ENCODE results near the gene LRCH1.

The LRCH1 gene

DNA sequence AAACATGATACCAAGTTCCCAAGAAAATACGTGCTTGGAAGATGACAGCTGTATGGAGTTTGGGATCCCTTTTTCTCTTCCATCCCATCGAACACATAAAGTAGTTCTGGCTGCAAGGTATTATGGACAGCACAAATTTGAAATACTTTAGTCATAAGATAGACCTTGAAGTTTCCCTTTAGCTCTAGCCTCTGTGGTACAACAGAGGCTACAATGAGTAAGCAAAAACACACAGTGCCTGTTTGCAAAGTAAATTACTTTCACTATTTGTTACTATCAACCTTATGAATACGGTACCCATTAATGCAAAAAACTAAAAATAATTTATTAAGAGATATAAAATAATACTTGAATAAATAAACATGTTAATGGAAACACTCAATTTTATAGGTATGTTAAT, 21.0 kb upstream of the LRCH1 start:
- no peak for DNase-seq (ENCODE audit: low read depth in 2 of 3, low spot score in 1 of 3)

DNA sequence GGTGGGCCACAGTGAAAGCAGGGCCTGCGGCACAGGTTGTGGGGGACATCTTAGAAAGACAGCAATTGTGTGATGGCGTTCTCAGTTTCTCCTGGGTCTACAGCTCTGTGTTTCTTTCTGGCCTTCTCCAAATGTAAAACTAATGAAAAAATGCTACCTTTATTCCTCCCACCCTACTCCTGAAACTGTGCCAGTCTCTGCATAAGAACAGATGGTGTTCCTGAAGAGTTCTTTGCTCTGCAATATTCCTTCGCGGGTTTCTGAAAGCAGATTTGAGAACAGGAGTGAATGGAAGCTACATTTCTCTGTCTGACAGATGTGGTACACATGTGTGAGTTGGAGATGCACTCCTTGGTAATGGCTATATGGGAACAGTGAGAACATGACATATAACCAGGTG, 18.0 kb upstream of the LRCH1 start:
- DNase-seq (ENCODE audit: low read depth in 2 of 3, low spot score in 1 of 3): no peak

DNA sequence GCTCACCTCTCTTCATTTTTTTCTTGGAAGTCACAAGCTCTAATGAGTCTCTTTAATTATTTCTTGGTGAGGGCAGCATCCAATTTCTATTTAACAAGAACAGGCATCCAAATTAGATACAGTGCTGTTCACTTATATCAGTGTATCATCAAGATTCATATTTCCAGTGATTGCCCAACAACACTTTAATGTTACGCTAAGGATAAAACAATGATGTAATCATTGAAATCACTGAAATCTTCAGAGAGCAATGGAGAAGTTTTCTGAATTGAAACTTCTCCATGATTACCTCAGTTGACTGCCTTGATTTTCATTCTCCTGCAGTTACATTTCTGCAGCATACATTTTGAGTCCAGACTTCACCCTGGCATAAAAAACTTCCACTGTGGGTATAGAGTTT, 17.1 kb upstream of the LRCH1 start:
- no peak for DNase-seq (ENCODE audit: low read depth in 2 of 3, low spot score in 1 of 3)

GRCh38 chr13:46536341-46536740, 16.6 kb upstream of the LRCH1 start:
- DNase-seq (ENCODE audit: low read depth in 2 of 3, low spot score in 1 of 3): no peak

DNA sequence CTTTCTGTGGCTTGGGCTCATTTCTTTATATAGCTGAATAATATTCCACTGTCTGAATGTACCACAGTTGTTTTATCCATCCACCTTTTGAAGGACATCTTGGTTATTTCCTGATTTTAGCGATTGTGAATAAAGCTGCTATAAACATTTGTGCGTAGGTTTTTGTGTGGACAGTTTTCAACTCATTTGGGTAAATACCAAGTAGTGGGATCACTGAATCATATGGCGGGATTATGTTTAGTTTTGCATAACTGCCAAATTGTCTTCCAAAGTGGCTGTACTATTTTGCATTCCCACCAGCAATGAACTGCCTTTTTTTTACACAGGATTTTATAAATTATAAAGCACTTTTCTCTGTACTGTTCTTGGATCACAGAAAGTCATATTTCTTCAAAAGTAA, 13.7 kb upstream of the LRCH1 start:
- no peak for DNase-seq (ENCODE audit: low read depth in 2 of 3, low spot score in 1 of 3)

DNA sequence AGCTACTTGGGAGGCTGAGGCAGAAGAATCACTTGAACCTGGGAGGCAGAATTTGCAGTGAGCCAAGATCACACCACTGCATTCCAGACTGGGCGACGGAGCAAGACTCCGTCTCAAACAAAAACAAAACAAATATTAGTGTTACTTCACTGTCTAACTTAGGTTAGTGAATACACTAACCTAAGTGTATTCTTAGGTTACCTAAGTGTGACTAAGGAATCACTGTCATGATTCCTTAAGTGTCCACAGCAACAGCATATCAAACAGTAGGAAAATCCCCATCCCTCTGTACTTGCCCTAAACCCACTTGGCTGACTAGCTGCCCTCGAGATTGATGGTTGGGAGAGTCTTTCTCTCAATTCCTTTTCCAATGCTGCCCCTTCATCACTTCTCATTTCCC, 11.8 kb upstream of the LRCH1 start:
- no peak for DNase-seq (ENCODE audit: low read depth in 2 of 3, low spot score in 1 of 3)

GRCh38 chr13:46542833-46543232, 10.1 kb upstream of the LRCH1 start:
- DNase-seq (ENCODE audit: low read depth in 2 of 3, low spot score in 1 of 3): no peak

- DNase-seq (ENCODE audit: low read depth in 2 of 3, low spot score in 1 of 3): no peak
Observed at GRCh38 chr13:46543287-46543686, 9.7 kb upstream of the LRCH1 start.

GRCh38 chr13:46544208-46544607, 8.8 kb upstream of the LRCH1 start:
- no peak for DNase-seq (ENCODE audit: low read depth in 2 of 3, low spot score in 1 of 3)

DNA sequence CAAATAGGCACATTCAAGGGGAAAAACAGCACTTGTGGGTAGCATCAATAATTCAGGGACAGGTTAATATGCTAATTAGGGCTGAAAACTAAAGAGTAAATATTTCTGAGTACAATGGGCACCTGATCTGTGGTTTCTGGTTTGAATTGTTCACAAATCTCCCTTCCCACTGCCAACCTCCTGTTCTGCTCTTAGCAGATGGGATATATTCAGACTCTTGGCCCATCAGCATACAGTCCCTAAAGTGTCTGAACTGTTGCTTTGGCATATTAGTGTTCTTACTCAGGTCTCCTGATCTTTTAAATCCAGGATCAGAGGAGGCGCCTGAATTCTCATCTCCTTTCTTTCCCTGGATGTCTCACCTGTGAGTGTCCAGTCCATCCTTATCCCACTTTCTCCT, 8.2 kb upstream of the LRCH1 start:
- DNase-seq (ENCODE audit: low read depth in 2 of 3, low spot score in 1 of 3): no peak

DNA sequence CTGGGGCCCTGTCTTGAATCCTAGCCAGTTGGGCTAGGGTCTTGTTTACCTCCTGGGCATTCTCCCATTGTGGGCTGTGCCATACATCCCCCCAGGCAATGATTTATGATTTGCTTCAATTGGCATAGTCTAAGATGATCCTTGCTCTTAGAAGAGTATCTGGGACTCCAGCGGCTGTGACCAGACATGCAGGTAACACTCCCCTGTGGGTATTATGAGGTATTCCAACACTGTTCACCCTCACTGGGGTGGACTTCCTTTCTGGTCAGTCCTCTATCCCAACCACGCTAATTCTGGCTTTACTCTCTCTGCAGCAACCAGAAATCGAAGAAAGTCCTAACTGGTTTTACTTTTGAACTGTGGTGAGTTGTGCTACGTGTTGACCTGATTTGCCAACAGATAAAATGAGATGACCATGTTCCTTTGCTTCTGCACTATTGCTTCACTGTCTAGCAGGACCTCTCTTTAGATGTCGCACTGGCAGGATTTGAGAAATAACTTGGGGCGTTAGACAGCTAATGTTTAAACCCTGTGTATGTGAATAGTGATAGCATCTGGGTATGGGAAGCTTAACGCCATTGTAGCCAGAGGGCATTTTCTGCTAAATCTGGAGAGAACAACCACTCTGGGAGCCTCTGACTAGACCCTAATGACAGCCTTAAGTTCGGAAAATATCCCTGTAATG, 6.7 kb upstream of the LRCH1 start:
- DNase-seq (ENCODE audit: low read depth in 2 of 3, low spot score in 1 of 3): no peak

DNA sequence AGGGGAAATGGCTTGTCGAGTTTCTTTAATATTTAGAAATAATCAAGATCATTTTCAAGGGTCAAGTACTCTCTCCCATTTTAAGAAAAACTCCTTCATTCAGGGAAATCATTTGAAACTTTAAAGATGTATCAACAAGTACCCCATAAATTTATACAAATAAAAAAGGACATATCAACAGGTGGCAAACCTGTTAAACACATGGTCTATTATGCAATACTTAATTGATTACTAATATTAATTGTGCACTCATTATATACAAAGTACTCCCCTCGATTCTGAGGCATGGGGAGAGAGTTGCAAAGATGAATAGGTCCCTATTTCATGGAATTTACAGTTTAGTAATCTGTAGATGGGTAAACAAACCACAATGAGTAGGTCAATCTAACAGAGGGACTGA, 2.1 kb upstream of the LRCH1 start:
- DNase-seq (ENCODE audit: low read depth in 2 of 3, low spot score in 1 of 3): no peak

GRCh38 chr13:46551410-46552302, 1.3 kb upstream of the LRCH1 start:
- peak; percentile 45 to 64 (median 64) for DNase-seq (ENCODE audit: low read depth in 2 of 3, low spot score in 1 of 3)

DNA sequence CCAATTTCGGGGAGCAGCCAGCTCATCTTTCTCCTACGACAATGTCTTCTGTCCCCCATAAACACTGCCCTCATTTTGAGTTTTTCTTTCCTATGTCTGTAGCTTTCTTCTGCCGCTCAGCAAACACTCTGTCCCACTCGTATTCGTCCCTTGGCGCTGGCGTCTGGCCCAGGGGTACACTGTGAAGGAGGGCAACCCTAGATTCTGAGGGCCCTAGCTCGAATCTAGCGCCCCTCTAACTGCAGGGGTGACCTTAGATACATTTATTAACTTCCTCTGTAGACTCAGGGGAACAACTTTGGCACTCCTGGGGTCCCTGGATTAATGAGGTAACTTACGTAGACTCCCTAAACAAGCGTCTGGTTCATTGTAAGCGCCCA, 677 bp upstream of the LRCH1 start:
- DNase-seq (ENCODE audit: low read depth in 2 of 3, low spot score in 1 of 3): no peak

- DNase-seq (ENCODE audit: low read depth in 2 of 3, low spot score in 1 of 3): peak in 1 of 3 donors; percentile 4
Observed at GRCh38 chr13:46553521-46553885, 533 bp downstream of the LRCH1 start.

GRCh38 chr13:46553886-46554858, 1.2 kb downstream of the LRCH1 start:
- peak; percentile 50 to 59 (median 54) for DNase-seq (ENCODE audit: low read depth in 2 of 3, low spot score in 1 of 3)

GRCh38 chr13:46554951-46555350, 2.0 kb downstream of the LRCH1 start:
- DNase-seq (ENCODE audit: low read depth in 2 of 3, low spot score in 1 of 3): no peak

DNA sequence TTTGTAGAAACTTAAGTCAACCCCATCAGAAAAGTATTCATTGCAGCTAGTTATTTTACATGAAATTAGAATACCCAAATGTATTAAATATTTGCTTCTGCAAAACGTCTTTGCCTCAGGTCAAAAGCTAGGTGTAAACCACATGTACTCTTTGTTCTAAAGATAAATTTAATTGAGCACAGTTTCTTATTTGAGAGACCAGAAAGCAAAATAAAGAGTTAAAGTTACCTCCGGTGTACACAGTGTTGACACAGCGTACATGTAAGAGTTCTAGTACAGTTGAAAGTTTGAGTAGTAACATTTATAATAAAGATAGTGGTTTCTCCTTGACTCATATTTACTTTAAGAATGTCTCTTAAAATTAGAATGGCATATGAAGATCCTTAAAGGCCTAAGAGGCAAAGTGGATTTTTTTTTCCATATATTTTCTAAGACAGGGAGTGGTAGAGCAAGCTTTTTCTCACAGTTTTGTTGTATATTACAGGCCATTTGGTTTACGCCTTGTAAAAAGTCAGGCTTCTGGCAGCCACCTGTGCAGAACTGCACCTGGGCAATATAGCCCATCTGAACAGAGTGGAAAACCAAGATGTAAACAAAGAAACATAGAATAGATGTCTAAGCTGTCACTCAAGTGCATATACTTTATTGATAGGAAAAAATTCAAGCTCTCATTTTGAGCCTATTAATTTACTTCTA, 2.9 kb downstream of the LRCH1 start:
- no peak for DNase-seq (ENCODE audit: low read depth in 2 of 3, low spot score in 1 of 3)

- DNase-seq (ENCODE audit: low read depth in 2 of 3, low spot score in 1 of 3): no peak
Observed at GRCh38 chr13:46556418-46556779, 3.4 kb downstream of the LRCH1 start.

- DNase-seq (ENCODE audit: low read depth in 2 of 3, low spot score in 1 of 3): no peak
Observed at GRCh38 chr13:46559272-46559805, 6.4 kb downstream of the LRCH1 start.

DNA sequence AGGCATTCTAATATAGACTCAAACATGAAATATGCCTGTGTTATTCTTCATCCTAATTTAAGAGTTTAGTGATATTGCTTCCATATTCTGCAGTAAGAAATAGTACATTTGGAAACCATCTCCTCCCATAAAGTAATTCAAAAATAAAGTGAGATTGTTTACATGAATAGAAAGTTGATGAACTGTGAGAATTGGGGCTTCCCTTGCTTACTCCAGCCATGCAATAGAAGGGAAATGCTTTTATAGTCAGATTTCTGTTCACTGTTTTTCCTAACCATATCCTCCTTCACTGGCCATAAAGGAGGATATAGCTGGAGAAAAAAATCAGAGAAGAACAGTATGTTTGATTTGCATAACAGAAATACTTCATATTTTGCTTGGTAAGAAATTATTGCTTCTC, 7.8 kb downstream of the LRCH1 start:
- DNase-seq (ENCODE audit: low read depth in 2 of 3, low spot score in 1 of 3): no peak

All from stimulated activated CD4-positive, alpha-beta T cell treated with anti-CD3 and anti-CD28 coated beads, Interleukin-12 subunit alpha, Interleukin-12 subunit beta, amount 100 ng/mL, for 48 hours (primary cell).